ENCODE measurements around the gene PDS5B. TPM values are rescaled to one million over a fixed set of nuclear protein-coding genes. Genes with fewer than 3 reads are reported as not detected.
"Not testable (repeated sequence)": the region's sequence is repeated elsewhere in the genome, so short reads cannot be mapped to it uniquely, and the experiment has no call there.

PDS5B gene
- total RNA-seq, 1 donor from 2014 or later, result 19.6 TPM

GRCh38 chr13:32542221-32542620 is 44.0 kb upstream of the PDS5B start:
- no peak for TF ChIP-seq CTCF (IDR thresholded peaks at IDR 0.05; ENCODE audit: insufficient read depth, low read length, poor library complexity, severe bottlenecking)
- no peaks in the 10 kb centered on the region for H3K27me3 ChIP-seq (ENCODE audit: control insufficient read depth, insufficient read depth, low read length)
- no peak overlapping the region for H3K4me3 ChIP-seq (ENCODE audit: low read depth, low read length)
- no peak for DNase-seq (ENCODE audit: low read depth)
- no peaks in the 10 kb centered on the region for H3K36me3 ChIP-seq (ENCODE audit: control insufficient read depth, insufficient read depth, low read length)

GRCh38 chr13:32545083-32545482 is 41.2 kb upstream of the PDS5B start:
- no peak for TF ChIP-seq CTCF (IDR thresholded peaks at IDR 0.05; ENCODE audit: insufficient read depth, low read length, poor library complexity, severe bottlenecking)
- H3K36me3 ChIP-seq (ENCODE audit: control insufficient read depth, insufficient read depth, low read length), result no peaks in the 10 kb centered on the region
- no peak for DNase-seq (ENCODE audit: low read depth)
- no peak overlapping the region for H3K4me3 ChIP-seq (ENCODE audit: low read depth, low read length)
- H3K27me3 ChIP-seq (ENCODE audit: control insufficient read depth, insufficient read depth, low read length), result no peaks in the 10 kb centered on the region

GRCh38 chr13:32548837-32549236 is 37.4 kb upstream of the PDS5B start:
- TF ChIP-seq CTCF (IDR thresholded peaks at IDR 0.05; ENCODE audit: insufficient read depth, low read length, poor library complexity, severe bottlenecking), result no peak

GRCh38 chr13:32549788-32550187 is 36.5 kb upstream of the PDS5B start:
- Histone ChIP-seq H3K4me3 (ENCODE audit: low read depth, low read length) (no peak overlapping the region), H3K27me3 (ENCODE audit: control insufficient read depth, insufficient read depth, low read length) (no peaks in the 10 kb centered on the region), H3K36me3 (ENCODE audit: control insufficient read depth, insufficient read depth, low read length) (no peaks in the 10 kb centered on the region)
- DNase-seq (ENCODE audit: low read depth), result no peak
- TF ChIP-seq CTCF (IDR thresholded peaks at IDR 0.05; ENCODE audit: insufficient read depth, low read length, poor library complexity, severe bottlenecking), result no peak

More at GRCh38 chr13:32548837-32549236, 37.4 kb upstream of the PDS5B start:
- no peaks in the 10 kb centered on the region for H3K36me3 ChIP-seq (ENCODE audit: control insufficient read depth, insufficient read depth, low read length)
- no peaks in the 10 kb centered on the region for H3K27me3 ChIP-seq (ENCODE audit: control insufficient read depth, insufficient read depth, low read length)
- H3K4me3 ChIP-seq (ENCODE audit: low read depth, low read length), result no peak overlapping the region
- no peak for DNase-seq (ENCODE audit: low read depth)

- no peak for TF ChIP-seq CTCF (IDR thresholded peaks at IDR 0.05; ENCODE audit: insufficient read depth, low read length, poor library complexity, severe bottlenecking)
- DNase-seq (ENCODE audit: low read depth), result no peak
- H3K36me3 ChIP-seq (ENCODE audit: control insufficient read depth, insufficient read depth, low read length), result no peaks in the 10 kb centered on the region
- H3K4me3 ChIP-seq (ENCODE audit: low read depth, low read length), result no peak overlapping the region
- H3K27me3 ChIP-seq (ENCODE audit: control insufficient read depth, insufficient read depth, low read length), result no peaks in the 10 kb centered on the region
Measured at GRCh38 chr13:32553720-32554119, 32.5 kb upstream of the PDS5B start.

- DNase-seq (ENCODE audit: low read depth), result no peak
- Histone ChIP-seq H3K4me3 (ENCODE audit: low read depth, low read length) (no peak overlapping the region), H3K27me3 (ENCODE audit: control insufficient read depth, insufficient read depth, low read length) (no peaks in the 10 kb centered on the region), H3K36me3 (ENCODE audit: control insufficient read depth, insufficient read depth, low read length) (no peaks in the 10 kb centered on the region)
- no peak for TF ChIP-seq CTCF (IDR thresholded peaks at IDR 0.05; ENCODE audit: insufficient read depth, low read length, poor library complexity, severe bottlenecking)
Measured at GRCh38 chr13:32555613-32556012, 30.6 kb upstream of the PDS5B start.

- H3K4me3 ChIP-seq (ENCODE audit: low read depth, low read length); H3K36me3 ChIP-seq (ENCODE audit: control insufficient read depth, insufficient read depth, low read length); DNase-seq (ENCODE audit: low read depth): not testable (repeated sequence)
Measured at GRCh38 chr13:32560842-32561241, 25.4 kb upstream of the PDS5B start.

GRCh38 chr13:32575687-32576086 is 10.6 kb upstream of the PDS5B start:
- H3K27me3 ChIP-seq (ENCODE audit: control insufficient read depth, insufficient read depth, low read length); H3K4me3 ChIP-seq (ENCODE audit: low read depth, low read length); DNase-seq (ENCODE audit: low read depth); H3K36me3 ChIP-seq (ENCODE audit: control insufficient read depth, insufficient read depth, low read length): not testable (repeated sequence)

More at GRCh38 chr13:32560842-32561241, 25.4 kb upstream of the PDS5B start:
- H3K27me3 ChIP-seq (ENCODE audit: control insufficient read depth, insufficient read depth, low read length), result not testable (repeated sequence)
